Measurements from ENCODE around the gene METRNL.

The METRNL gene

GRCh38 chr17:83094291-83094690, 14.9 kb downstream of the METRNL start:
- DNase-seq = no peak

GRCh38 chr17:83095016-83095415, 15.6 kb downstream of the METRNL start:
- no peak for DNase-seq

- no peak for DNase-seq
Measured at GRCh38 chr17:83096401-83097224, 17.2 kb downstream of the METRNL start.

GRCh38 chr17:83097831-83098230, 18.4 kb downstream of the METRNL start:
- no peak for DNase-seq

GRCh38 chr17:83098241-83099085, 19.1 kb downstream of the METRNL start:
- no peak for DNase-seq

GRCh38 chr17:83099086-83099555, 19.7 kb downstream of the METRNL start:
- DNase-seq = no peak

- DNase-seq = no peak
Measured at GRCh38 chr17:83099570-83100181, 20.3 kb downstream of the METRNL start.

- no peak for DNase-seq
Measured at GRCh38 chr17:83100220-83100852, 20.9 kb downstream of the METRNL start.

- no peak for DNase-seq
Measured at GRCh38 chr17:83100853-83101391, 21.5 kb downstream of the METRNL start.

- no peak for DNase-seq
Measured at GRCh38 chr17:83101805-83102480, 22.5 kb downstream of the METRNL start.

GRCh38 chr17:83103200-83103942, 24.0 kb downstream of the METRNL start:
- DNase-seq = no peak

- no peak for DNase-seq
Measured at GRCh38 chr17:83103943-83104311, 24.5 kb downstream of the METRNL start.

GRCh38 chr17:83104577-83105505, 25.4 kb downstream of the METRNL start:
- DNase-seq = no peak

GRCh38 chr17:83105512-83105911, 26.1 kb downstream of the METRNL start:
- DNase-seq = no peak

GRCh38 chr17:83106056-83106588, 26.7 kb downstream of the METRNL start:
- no peak for DNase-seq

GRCh38 chr17:83106913-83107655, 27.7 kb downstream of the METRNL start:
- no peak for DNase-seq

- DNase-seq = no peak
Measured at GRCh38 chr17:83107656-83108048, 28.2 kb downstream of the METRNL start.

- no peak for DNase-seq
Measured at GRCh38 chr17:83108709-83109108, 29.3 kb downstream of the METRNL start.

- DNase-seq = no peak
Measured at GRCh38 chr17:83109386-83109785, 30.0 kb downstream of the METRNL start.

All from activated CD4-positive, alpha-beta T cell treated with anti-CD3 and anti-CD28 coated beads, Interleukin-10, Interleukin-2, amounts not matched to agents 100 ng/mL and 50 ng/mL, durations not matched to agents 16 hours and 8 hours (primary cell).